KMS-11 (cell line): ENCODE data around the gene VSIG10L.

ENCODE experiments used
- H2AFZ ChIP-seq: fragments of 200-600 bp; sonication (generic); 2 replicates; pipeline ENCODE4 v1.6.1; 2016; ENCODE audit warnings: antibody characterized with exemption, mixed run types, low read depth
- H3K27ac ChIP-seq: fragments of 200-600 bp; sonication (generic); 2 replicates; pipeline ENCODE4 v1.6.1; 2016; ENCODE audit warnings: mild to moderate bottlenecking, mixed run types
- H3K27me3 ChIP-seq: fragments of 200-600 bp; sonication (generic); 2 replicates; pipeline ENCODE4 v1.6.1; 2017; ENCODE audit warnings: mild to moderate bottlenecking, low read depth, mixed run types, moderate library complexity; ENCODE audit not compliant: insufficient read depth
- H3K36me3 ChIP-seq: fragments of 200-600 bp; sonication (generic); 2 replicates; pipeline ENCODE4 v1.6.1; 2017; ENCODE audit warnings: mild to moderate bottlenecking, mixed run types; ENCODE audit not compliant: insufficient read depth
- H3K4me1 ChIP-seq: fragments of 200-600 bp; sonication (generic); 2 replicates; pipeline ENCODE4 v1.6.1; 2016; ENCODE audit warnings: mild to moderate bottlenecking, low read depth, mixed run types; ENCODE audit not compliant: poor library complexity, severe bottlenecking
- H3K4me2 ChIP-seq: fragments of 200-600 bp; sonication (generic); 2 replicates; pipeline ENCODE4 v1.7.0; 2016; ENCODE audit warnings: mild to moderate bottlenecking, mixed run types
- H3K4me3 ChIP-seq: fragments of 200-600 bp; sonication (generic); IDR thresholded peaks from 2 replicates; pipeline ENCODE4 v1.6.1; 2017; ENCODE audit warnings: low read depth, low read length, mixed read lengths; ENCODE audit not compliant: insufficient read depth
- H3K79me2 ChIP-seq: fragments of 200-600 bp; sonication (generic); 2 replicates; pipeline ENCODE4 v1.6.1; 2016; ENCODE audit warnings: low read depth, mixed run types; ENCODE audit not compliant: insufficient read depth
- H3K9ac ChIP-seq: fragments of 200-600 bp; sonication (generic); 2 replicates; pipeline ENCODE4 v1.6.1; 2016; ENCODE audit warnings: mild to moderate bottlenecking, mixed run types
- H4K20me1 ChIP-seq: fragments of 200-600 bp; sonication (generic); 2 replicates; pipeline ENCODE4 v1.6.1; 2016; ENCODE audit warnings: mild to moderate bottlenecking, mixed run types; ENCODE audit not compliant: insufficient read depth
- CTCF ChIP-seq: fragments of 200-600 bp; sonication (generic); conservative IDR thresholded peaks from 2 replicates; pipeline ENCODE4 v1.6.1; 2017; ENCODE audit warnings: low read depth, mild to moderate bottlenecking, antibody characterized with exemption, low read length, moderate library complexity, mixed read lengths

Gene VSIG10L

DNA sequence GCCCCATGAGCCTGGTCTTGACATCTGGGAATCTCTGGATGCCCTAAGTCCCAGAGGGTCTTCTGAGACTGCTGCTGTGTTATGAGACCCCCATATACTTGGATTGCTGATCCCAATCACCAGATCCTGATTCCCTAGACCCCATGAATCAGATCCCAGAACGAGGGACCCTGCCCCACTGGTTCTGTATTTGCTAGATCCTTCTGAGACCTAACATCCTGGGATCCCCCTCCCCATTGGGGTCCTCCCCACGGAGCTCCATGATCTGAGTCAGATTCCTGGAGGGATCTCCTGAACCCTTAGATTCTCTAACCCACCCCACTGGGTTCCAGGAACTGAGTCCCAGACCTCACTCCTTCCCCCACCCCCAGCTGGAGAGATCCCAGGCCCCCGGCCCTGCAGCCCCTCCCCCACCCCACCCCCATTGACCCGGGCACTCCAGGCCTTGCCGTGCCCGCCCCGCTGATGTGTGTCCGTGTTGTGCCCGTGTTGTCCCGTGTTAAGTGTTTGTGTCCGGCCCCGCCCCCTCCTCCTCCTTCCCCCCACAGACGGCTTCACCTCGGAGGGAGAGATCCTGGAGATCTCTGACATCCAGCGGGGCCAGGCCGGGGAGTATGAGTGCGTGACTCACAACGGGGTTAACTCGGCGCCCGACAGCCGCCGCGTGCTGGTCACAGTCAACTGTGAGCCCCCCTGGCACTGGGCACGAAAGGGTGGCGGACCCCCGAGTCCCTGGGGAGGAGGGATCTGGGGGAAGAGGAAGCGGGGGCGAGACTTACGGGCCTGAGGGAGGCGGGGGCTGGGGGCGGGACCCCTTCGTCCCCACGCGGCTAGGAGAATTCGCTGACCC is 15.5 kb downstream of the VSIG10L start:
- H3K27me3 ChIP-seq, result no peaks in the 10 kb centered on the region
- TF ChIP-seq CTCF, result no peak
- no peaks in the 10 kb centered on the region for H3K36me3 ChIP-seq
- no peak overlapping the region for H2AFZ ChIP-seq
- no peak overlapping the region for H3K9ac ChIP-seq
- no peaks in the 10 kb centered on the region for H3K79me2 ChIP-seq
- no peaks in the 10 kb centered on the region for H4K20me1 ChIP-seq
- no peak overlapping the region for H3K4me3 ChIP-seq
- no peak overlapping the region for H3K4me2 ChIP-seq
- H3K4me1 ChIP-seq, result no peaks in the 10 kb centered on the region
- H3K27ac ChIP-seq, result no peak overlapping the region

DNA sequence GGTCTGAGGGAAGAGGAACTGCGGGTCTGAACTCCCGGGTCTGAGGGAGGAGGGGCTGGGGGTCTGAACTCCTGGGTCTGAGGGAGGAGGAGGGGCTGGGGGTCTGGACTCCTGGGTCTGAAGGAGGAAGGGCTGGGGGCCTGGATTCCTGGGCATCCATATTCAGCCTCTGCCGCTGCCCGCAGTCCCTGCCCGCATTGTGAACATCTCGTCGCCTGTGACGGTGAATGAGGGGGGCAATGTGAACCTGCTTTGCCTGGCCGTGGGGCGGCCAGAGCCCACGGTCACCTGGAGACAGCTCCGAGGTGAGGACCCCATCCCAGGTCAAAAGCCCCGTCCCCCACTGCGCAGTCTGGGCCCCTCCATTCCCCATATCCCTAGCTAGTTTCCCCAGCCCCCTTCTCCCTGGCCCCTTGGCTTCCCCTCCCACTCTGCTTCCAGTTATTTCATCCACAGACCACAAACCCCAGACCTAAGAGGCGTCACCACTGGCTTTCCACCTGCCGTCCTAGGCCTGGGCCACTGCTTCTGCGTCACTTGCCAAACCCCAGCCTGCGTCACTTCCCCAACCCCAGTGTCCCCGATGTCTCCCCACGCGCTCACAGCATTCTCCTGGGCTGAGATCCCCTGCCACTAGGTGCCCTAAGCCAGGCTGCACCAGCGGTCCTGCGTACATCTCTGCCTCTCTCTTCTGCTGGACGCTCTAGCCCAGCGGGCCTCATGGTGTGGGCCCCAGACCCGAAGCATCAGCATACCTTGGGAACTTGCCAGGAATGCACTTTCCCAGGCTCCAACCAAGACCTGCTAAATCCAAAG is 16.6 kb downstream of the VSIG10L start:
- Histone ChIP-seq H3K4me2 (no peak overlapping the region), H3K36me3 (no peaks in the 10 kb centered on the region), H3K27ac (no peak overlapping the region), H4K20me1 (no peaks in the 10 kb centered on the region), H3K4me1 (no peaks in the 10 kb centered on the region), H3K27me3 (no peaks in the 10 kb centered on the region), H2AFZ (no peak overlapping the region), H3K79me2 (no peaks in the 10 kb centered on the region), H3K9ac (no peak overlapping the region), H3K4me3 (no peak overlapping the region)
- no peak for TF ChIP-seq CTCF

DNA sequence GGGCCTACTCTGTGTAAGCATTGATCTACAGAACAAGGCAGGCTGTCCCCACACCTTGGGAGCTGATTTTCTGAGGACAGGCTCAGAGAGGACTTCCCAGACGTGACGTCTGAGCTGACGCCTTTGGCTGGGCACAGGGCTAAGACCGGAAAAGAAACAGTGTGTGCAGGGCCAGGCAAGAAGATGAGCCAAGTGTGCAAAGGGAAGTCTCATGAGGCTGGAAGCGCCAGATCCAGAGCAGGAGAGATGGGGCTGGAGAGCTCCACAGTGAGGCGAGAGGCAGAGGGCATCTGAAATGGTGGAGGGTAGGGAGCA is 17.8 kb downstream of the VSIG10L start:
- Histone ChIP-seq H3K4me2 (no peak overlapping the region), H2AFZ (no peak overlapping the region), H3K27ac (no peak overlapping the region), H3K79me2 (no peaks in the 10 kb centered on the region), H3K36me3 (no peaks in the 10 kb centered on the region), H3K9ac (no peak overlapping the region), H3K4me1 (no peaks in the 10 kb centered on the region), H4K20me1 (no peaks in the 10 kb centered on the region), H3K27me3 (no peaks in the 10 kb centered on the region), H3K4me3 (no peak overlapping the region)
- no peak for TF ChIP-seq CTCF

GRCh38 chr19:51323481-51324166 is 18.3 kb downstream of the VSIG10L start:
- H3K4me1 ChIP-seq, result no peaks in the 10 kb centered on the region
- no peak for TF ChIP-seq CTCF
- no peak overlapping the region for H3K4me3 ChIP-seq
- H3K9ac ChIP-seq, result no peak overlapping the region
- H3K36me3 ChIP-seq, result no peaks in the 10 kb centered on the region
- no peak overlapping the region for H3K4me2 ChIP-seq
- H2AFZ ChIP-seq, result no peak overlapping the region
- no peaks in the 10 kb centered on the region for H3K79me2 ChIP-seq
- H3K27ac ChIP-seq, result no peak overlapping the region
- no peaks in the 10 kb centered on the region for H3K27me3 ChIP-seq
- no peaks in the 10 kb centered on the region for H4K20me1 ChIP-seq
